GM18868 (cell line): ENCODE results near the gene CD300A.
A peak's percentile ranks its signal among the peaks of the same experiment; 100 is the strongest.
"Not testable (repeated sequence)": the region's sequence is repeated elsewhere in the genome, so short reads cannot be mapped to it uniquely, and the experiment has no call there.

ENCODE experiments used
- ATAC-seq: cut with Tn5 transposase; IDR thresholded peaks from one replicate; pipeline ENCODE4 v1.9.1; 2021; ENCODE audit warnings: mild to moderate bottlenecking, moderate library complexity; ENCODE audit not compliant: unreplicated experiment

The CD300A gene

GRCh38 chr17:74478420-74479100, 12.1 kb downstream of the CD300A start:
- no peak for ATAC-seq

- ATAC-seq = no peak
Observed at GRCh38 chr17:74480290-74480689, 13.9 kb downstream of the CD300A start.

DNA sequence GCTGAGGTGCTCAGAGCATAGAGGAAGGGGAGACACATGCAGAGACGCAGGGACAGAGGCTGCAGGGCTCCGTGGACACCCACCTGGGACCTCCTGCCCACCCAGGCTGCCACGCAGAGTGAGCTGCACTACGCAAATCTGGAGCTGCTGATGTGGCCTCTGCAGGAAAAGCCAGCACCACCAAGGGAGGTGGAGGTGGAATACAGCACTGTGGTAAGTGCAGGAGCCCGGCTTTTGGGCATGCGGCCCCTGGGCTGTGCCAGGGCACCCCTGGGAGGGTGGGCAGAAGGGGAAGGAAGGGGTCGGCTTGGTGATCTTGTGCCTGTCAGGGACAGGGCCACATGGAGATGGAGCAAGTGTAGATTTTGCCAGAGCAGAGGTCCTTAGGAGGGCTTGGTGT, 15.2 kb downstream of the CD300A start:
- no peak for ATAC-seq

DNA sequence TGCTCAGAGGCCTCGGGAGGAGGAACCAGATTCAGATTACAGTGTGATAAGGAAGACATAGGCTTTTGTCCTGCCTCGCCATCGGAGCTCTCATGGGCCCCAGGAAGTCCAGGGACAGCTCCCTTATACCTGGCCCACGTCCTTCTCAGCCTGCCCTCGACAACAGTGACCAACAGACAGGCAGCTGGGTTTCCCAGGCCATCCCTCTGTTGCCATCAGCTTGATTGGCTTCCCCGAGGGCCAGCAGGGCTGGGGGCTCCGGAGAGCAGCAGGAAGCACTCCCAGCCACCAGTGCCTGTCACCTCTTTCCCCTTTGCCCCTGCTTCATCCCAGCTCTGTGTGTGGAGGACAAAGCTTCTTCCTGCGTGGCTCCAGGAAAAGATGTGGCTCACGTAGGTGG, 17.6 kb downstream of the CD300A start:
- no peak for ATAC-seq

- no peak for ATAC-seq
Observed at GRCh38 chr17:74485022-74485743, 18.7 kb downstream of the CD300A start.

GRCh38 chr17:74485841-74486240, 19.4 kb downstream of the CD300A start:
- ATAC-seq = no peak

DNA sequence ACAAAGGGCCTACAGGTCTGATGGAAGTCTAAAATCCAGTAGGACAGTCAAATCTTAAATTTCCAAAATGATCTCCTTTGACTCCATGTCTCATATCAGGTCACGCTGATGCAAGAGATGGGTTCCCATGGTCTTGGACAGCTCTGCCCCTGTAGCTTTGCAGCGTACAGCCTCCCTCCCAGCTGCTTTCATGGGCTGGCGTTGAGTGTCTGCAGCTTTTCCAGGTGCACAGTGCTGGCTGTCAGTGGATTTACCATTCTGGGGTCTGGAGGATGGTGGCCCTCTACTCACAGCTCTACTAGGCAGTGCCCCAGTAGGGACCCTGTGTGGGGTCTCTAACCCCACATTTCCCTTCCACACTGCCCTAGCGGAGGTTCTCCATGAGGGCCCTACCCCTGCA, 21.8 kb downstream of the CD300A start:
- not testable (repeated sequence) for ATAC-seq

DNA sequence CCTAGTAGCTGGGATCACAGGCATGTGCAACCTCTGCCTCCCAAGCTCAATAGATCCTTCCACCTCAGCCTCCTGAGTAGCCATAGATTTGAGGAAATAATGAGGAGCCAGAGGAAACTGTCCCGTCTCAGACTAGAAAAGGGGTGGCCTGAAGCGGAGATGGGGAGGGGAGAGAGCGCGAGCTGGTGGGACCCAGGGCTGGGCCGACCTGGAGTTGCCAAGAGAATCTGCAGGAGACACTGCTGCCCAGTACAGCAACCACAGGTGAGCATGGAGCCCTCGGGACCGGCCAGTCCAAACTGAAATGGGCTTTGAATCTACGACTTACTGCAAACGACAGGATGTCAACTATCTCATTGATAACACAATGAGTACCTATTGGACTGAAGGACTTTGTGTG, 24.3 kb downstream of the CD300A start:
- ATAC-seq = no peak

DNA sequence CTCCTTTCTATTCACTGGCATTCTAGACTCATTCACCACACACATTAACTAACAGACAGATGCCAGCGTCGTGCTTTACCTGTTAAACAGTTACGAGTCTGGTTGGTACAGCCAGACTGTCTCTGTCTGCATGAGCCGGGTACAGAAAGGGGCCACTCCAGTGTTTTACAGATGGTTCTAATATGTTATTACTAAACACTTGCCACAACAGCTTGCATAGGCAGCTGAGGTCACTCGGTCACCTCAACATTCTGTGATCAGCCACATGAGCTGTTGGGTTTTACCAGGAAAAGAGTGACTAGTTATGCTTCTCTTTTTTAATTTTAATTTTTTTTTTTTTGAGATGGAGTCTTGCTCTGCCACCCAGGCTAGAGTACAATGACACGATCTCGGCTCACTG, 25.2 kb downstream of the CD300A start:
- no peak for ATAC-seq

DNA sequence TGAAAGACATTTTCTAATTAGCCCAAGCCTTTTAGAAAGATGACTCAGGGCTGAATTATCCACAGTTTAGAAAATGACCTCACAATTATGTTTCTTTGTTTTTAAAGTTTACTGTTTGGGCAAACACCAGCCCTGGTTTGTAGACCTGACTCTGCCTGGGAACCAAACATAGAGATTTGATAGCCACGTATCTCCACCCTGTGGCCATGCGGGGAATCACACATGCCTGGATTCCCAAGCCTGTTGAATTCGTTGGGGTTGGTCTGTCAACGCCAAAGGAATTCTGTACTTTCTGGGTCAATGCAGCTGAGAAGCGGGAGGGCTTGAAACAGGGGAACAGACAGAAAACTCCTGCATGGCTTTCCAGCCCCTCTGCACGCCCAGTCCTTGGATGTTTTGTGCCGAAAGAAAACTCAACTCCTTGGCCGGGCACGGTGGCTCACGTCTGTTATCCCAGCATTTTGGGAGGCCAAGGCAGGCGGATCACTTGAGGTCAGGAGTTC, 26.9 kb downstream of the CD300A start:
- no peak for ATAC-seq

DNA sequence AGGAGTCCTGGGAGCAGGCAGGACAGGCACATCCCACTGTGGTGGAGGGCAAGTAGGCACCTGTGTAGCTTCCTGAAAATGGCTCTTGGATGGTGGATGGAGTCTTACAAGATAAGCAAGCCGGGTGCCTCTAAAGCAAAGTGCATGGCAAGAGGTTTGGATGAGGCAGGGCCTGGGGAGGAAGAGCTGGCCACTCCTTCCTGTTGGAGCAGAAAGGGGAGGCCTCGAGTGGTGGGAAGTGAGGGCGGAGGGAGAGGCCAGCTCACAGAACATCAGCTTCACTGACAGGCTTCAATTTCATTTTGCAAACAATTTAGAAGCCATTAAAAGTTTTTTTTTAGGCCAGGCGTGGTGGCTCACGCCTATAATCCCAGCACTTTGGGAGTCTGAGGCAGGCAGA, 31.0 kb downstream of the CD300A start:
- ATAC-seq = no peak

GRCh38 chr17:74499992-74500391, 33.6 kb downstream of the CD300A start:
- ATAC-seq = no peak

DNA sequence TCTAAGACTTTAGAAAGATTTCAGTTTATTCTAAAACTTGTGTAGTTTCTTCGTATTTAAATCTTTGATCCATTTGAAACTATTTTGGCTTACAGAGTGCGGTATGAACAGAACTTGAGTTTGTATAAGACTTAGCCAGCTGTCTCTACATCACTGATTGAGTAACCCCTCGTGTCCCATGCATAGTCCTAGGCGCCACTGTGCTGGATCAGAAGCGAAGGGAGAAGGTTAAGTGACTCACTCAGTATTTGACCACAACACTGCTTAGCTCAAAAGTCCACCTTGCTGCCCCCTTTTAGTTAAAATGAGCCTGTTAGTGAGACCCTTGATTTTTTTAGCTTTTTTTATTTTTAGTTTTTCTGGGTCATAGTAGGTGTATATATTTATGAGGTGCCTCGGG, 36.4 kb downstream of the CD300A start:
- ATAC-seq = no peak

DNA sequence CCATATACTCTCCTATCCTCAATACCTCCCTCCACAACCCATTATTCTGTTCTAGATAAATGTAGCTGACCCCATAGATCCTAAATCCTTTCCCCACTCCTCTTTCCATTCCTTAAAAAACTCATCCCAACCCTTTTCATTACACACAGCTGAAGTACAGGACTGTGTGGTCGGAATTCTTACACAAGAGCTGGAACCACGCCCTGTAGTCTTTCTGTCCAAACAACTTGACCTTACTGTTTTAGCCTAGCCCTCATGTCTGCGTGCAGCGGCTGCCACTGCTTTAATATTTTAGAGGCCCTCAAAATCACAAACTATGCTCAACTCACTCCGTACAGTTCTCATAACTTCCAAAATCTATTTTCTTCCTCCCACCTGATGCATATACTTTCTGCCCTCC, 37.5 kb downstream of the CD300A start:
- ATAC-seq = not testable (repeated sequence)

- no peak for ATAC-seq
Observed at GRCh38 chr17:74508156-74508555, 41.7 kb downstream of the CD300A start.

GRCh38 chr17:74512036-74512435, 45.6 kb downstream of the CD300A start:
- no peak for ATAC-seq

DNA sequence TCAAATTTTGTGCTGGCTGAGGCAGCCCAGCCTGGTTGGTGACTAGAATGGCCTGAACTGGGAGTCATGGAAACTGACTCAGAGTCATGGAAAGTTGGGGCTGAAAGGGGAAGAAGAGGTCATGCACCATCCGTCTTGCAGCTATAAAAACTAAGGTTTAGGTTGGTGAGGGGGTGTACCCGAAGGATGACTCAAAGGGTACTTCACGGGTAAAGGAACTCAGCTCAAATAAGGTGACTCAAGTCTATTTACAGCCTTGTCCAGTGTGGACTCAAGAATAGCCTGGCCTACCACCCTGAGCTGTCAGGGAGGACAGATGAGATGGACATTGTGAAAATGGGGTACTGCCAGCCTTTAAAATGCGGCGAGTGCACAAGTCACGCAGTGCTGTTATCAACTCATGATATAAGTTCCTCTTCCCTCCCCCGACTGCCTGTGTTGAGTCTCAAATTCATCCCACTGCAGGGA, 46.2 kb downstream of the CD300A start:
- ATAC-seq = peak; percentile 79

DNA sequence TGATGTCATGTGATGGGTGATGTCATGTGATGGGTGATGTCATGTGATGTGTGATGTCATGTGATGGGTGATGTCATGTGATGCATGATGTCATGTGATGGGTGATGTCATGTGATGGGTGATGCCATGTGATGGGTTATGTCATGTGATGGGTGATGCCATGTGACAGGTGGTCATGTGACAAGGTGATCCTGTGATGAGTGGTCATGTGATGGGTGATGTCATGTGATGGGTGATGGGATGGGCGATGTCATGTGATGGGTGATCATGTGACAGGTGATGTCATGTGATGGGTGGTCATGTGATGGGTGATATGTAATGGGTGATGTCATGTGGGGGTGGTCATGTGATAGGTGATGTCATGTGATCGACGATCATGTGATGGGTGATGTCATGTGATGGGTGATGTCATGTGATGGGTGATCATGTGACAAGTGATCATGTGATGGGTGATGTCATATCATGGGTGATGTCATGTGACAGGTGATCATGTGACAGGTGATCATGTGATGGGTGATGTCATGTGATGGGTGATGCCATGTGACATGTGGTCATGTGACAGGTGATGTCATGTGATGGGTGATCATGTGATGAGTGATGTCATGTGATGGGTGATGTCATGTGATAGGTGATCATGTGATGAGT, 47.7 kb downstream of the CD300A start:
- no peak for ATAC-seq

GRCh38 chr17:74514632-74515334, 48.3 kb downstream of the CD300A start:
- no peak for ATAC-seq

DNA sequence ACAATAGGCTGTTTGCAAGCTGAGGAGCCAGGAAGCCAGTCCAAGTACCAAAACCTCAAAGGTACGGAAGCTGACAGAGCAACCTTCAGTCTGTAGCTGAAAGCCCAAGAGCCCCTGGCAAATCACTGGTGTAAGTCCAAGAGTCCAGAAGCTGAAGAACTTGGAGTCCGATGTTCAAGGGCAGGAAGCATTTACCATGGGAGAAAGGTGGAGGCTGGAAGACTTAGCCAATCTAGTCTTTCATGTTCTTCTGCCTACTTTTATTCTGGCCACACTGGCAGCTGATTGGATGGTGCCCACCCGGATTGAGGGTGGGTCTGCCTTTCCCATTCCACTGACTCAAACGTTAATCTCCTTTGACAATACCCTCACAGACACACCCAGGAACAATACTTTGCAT, 49.5 kb downstream of the CD300A start:
- ATAC-seq = no peak
